Transverse colon (tissue), 4 donors: Measurements from ENCODE around the gene TMEM202. TPM values are rescaled to one million over a fixed set of nuclear protein-coding genes. Genes with fewer than 3 reads are reported as not detected.
"Not testable (repeated sequence)": the region's sequence is repeated elsewhere in the genome, so short reads cannot be mapped to it uniquely, and the experiment has no call there.

ENCODE experiments used
- DNase-seq: peaks from one replicate; pipeline ENCODE4 v3.0.0-alpha.2; 2019
- H3K27ac ChIP-seq, 4 donors: fragments of 200-600 bp; sonication (generic); 2 replicates each; pipeline ENCODE4 v1.5.1; 2016 to 2018; ENCODE audit warnings: inconsistent platforms in 4 of 4
- H3K27me3 ChIP-seq: fragments of 200-600 bp; sonication (generic); 2 replicates; pipeline ENCODE4 v1.5.1; 2017; ENCODE audit warnings: inconsistent platforms
- H3K36me3 ChIP-seq, 4 donors: fragments of 200-600 bp; sonication (generic); 2 replicates each; pipeline ENCODE4 v1.5.1; 2017 to 2019; ENCODE audit warnings: inconsistent platforms in 4 of 4
- H3K4me1 ChIP-seq, 4 donors: fragments of 200-600 bp; sonication (generic); 2 replicates each; pipeline ENCODE4 v1.5.1; 2017 to 2020; ENCODE audit warnings: inconsistent platforms in 4 of 4
- H3K4me3 ChIP-seq, 4 donors: fragments of 200-600 bp; sonication (generic); 1 replicate in 1 of 4; 2 replicates in 3 of 4; pipeline versions ENCODE4 v1.5.1 to v1.6.1; 2017 to 2019; ENCODE audit warnings: inconsistent platforms in 4 of 4
- H3K9me3 ChIP-seq, 2 donors: fragments of 200-600 bp; sonication (generic); 2 replicates each; pipeline ENCODE4 v1.5.1; 2017 to 2019; ENCODE audit warnings: inconsistent platforms in 2 of 2
- EP300 ChIP-seq: sonication (generic); formaldehyde crosslinking; IDR thresholded peaks from one replicate; pipeline ENCODE4 v1.6.1; 2017; ENCODE audit warnings: antibody characterized with exemption, low read depth
- POLR2A ChIP-seq: fragments of 450-650 bp; IDR thresholded peaks from one replicate; pipeline ENCODE4 v1.6.1; 2016; ENCODE audit warnings: antibody characterized with exemption, mild to moderate bottlenecking, moderate library complexity
- POLR2AphosphoS5 ChIP-seq, 3 donors: sonication (generic); formaldehyde crosslinking; IDR thresholded peaks; one replicate each; pipeline ENCODE4 v1.6.1; 2016; ENCODE audit warnings: antibody characterized with exemption in 3 of 3
- WGBS, 2 donors: methylation state at CpG; one replicate each; pipeline ENCODE4 v1.1.5; 2018; ENCODE audit warnings: low coverage in 1 of 2; 5-methylcytosine and 5-hydroxymethylcytosine counted together
- in situ Hi-C, 4 donors: fragments of 200-750 bp; cut with MboI; loops; one replicate each; pipeline versions ENCODE4 v1.15.0 to v1.15.1; 2017; ENCODE audit warnings: low sequenced_read_pairs in 3 of 4, low pct_ligation_motif_present in 1 of 4, low pct_unique_long_range_greater_than_20kb in 1 of 4
- intact Hi-C: fragments of 100-400 bp; cut with DNase I; formaldehyde crosslinking; loops from one replicate; pipeline ENCODE4 v1.15.1; 2023; ENCODE audit warnings: low total_unique reads
- total RNA-seq, 4 donors: library from RNA; depleted of rRNA; stranded (reverse); fragments of >200 nt; gene quantifications; one replicate each; pipeline ENCODE4 v1.1.0, GENCODE V29; 2016
- TF ChIP-seq, protein P1 (sequence below), 5 experiments: fragments of 200-600 bp in 3 of 5; fragments of 450-650 bp in 2 of 5; sonication (generic) in 3 of 5; IDR thresholded peaks; 1 replicate in 2 of 5; 2 replicates in 3 of 5; pipeline ENCODE4 v1.5.1; 2016 to 2017; ENCODE audit warnings: antibody characterized with exemption in 5 of 5, inconsistent platforms in 3 of 5, mild to moderate bottlenecking in 2 of 5, moderate library complexity in 1 of 5

Gene TMEM202
- total RNA-seq, 4 donors from 2014 or later: not detected

DNA sequence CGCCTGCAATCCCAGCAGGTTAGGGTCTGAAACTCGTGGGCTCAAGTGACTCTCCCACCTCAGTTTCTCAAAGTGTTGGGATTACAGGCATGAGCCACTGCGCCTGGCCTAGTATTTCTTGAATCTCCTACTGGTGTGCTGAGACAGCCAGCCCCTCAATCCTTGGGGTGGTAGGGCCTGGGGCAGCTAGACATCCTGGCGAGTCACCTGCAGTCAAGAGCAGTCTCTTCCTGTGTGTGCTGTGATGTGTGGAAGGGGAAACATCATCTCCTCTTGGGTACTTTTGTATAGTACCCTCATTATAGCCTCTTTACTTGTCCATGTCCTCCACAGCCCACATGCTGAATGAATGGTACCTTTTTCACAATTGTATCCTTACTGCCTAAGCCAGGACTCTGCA lies 17.4 kb upstream of the TMEM202 start:
- Histone ChIP-seq H3K27ac (no peak overlapping the region), H3K27me3 (peaks cover 7% of the 10 kb centered on the region), H3K4me1 (peaks cover 7 to 12% (median 8%) of the 10 kb centered on the region in 4 donors), H3K36me3 (no peaks in the 10 kb centered on the region), H3K9me3 (no peaks in the 10 kb centered on the region), H3K4me3 (no peak overlapping the region)
- DNase-seq: no peak
- TF ChIP-seq, protein P1, sequence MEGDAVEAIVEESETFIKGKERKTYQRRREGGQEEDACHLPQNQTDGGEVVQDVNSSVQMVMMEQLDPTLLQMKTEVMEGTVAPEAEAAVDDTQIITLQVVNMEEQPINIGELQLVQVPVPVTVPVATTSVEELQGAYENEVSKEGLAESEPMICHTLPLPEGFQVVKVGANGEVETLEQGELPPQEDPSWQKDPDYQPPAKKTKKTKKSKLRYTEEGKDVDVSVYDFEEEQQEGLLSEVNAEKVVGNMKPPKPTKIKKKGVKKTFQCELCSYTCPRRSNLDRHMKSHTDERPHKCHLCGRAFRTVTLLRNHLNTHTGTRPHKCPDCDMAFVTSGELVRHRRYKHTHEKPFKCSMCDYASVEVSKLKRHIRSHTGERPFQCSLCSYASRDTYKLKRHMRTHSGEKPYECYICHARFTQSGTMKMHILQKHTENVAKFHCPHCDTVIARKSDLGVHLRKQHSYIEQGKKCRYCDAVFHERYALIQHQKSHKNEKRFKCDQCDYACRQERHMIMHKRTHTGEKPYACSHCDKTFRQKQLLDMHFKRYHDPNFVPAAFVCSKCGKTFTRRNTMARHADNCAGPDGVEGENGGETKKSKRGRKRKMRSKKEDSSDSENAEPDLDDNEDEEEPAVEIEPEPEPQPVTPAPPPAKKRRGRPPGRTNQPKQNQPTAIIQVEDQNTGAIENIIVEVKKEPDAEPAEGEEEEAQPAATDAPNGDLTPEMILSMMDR (IDR thresholded peaks at IDR 0.05): no peak
- TF ChIP-seq POLR2AphosphoS5 (IDR thresholded peaks at IDR 0.05) (no peak), EP300 (no peak), POLR2A (no peak)
- in situ Hi-C loops: no loop called here
- intact Hi-C loops: no loop called here
- WGBS, 2 donors: 83% methylated on average over 4 of the region's 4 CpGs; no CpG with 5 or more reads in 1 of the 2 donors

DNA sequence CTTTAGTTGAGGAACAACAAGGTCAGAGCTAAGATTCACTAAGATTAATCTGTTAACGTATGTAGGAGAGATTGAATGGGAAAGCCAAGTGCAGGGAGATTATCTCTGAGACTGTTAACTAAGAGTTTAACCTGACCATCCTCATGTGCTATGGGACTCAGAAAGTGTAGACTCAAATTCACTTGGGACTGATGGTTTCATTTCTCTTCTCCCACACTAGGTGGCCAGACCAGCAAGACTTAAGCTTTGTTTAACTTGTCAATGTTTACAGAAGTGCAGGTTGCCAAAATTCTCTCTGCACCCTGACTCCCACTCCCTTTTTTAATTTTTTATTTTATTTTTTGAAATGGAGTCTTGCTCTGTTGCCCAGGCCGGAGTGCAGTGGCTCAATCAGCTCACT lies 16.0 kb upstream of the TMEM202 start:
- WGBS, 2 donors: 70 to 92% methylated on average over 2 of the region's 2 CpGs
- H3K36me3 ChIP-seq: no peaks in the 10 kb centered on the region
- H3K9me3 ChIP-seq: no peaks in the 10 kb centered on the region
- H3K4me1 ChIP-seq: peaks cover 0 to 4% (median under 1%) of the 10 kb centered on the region in 4 donors
- in situ Hi-C loops (no loop called here), intact Hi-C loops (no loop called here)
- TF ChIP-seq POLR2A (no peak), EP300 (no peak), POLR2AphosphoS5 (IDR thresholded peaks at IDR 0.05) (no peak)
- TF ChIP-seq, protein P1 (IDR thresholded peaks at IDR 0.05): peak in 1 of 5 experiments; percentile 16
- H3K27me3 ChIP-seq: peaks cover 7% of the 10 kb centered on the region
- no peak overlapping the region for H3K4me3 ChIP-seq
- no peak overlapping the region for H3K27ac ChIP-seq
- DNase-seq: no peak

DNA sequence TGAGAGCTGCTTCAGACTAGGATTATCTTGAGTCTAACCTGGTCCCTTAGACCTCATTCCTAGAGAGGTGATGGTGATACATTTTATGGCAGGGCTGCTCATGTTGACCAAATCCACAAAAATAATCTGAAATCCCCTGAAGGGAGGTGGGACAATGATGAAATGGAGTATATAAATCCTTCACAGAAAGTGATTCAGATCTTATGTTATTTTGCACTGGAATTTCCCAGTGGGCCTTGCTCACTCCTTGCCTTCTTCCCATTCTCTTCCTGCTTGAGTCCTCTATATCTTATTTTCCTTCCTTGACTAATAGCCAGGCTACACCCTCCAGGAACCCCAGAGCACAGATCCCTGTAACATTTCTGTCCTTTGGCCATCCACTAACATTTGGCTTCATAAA lies 10.4 kb upstream of the TMEM202 start:
- intact Hi-C loops (no loop called here), in situ Hi-C loops (no loop called here)
- no peak overlapping the region for H3K4me3 ChIP-seq
- H3K9me3 ChIP-seq: no peaks in the 10 kb centered on the region
- no peaks in the 10 kb centered on the region for H3K4me1 ChIP-seq
- H3K27ac ChIP-seq: no peak overlapping the region
- DNase-seq: no peak
- TF ChIP-seq, protein P1 (IDR thresholded peaks at IDR 0.05): no peak
- TF ChIP-seq POLR2AphosphoS5 (IDR thresholded peaks at IDR 0.05) (no peak), POLR2A (no peak), EP300 (no peak)
- no peaks in the 10 kb centered on the region for H3K36me3 ChIP-seq
- peaks cover 10% of the 10 kb centered on the region for H3K27me3 ChIP-seq

DNA sequence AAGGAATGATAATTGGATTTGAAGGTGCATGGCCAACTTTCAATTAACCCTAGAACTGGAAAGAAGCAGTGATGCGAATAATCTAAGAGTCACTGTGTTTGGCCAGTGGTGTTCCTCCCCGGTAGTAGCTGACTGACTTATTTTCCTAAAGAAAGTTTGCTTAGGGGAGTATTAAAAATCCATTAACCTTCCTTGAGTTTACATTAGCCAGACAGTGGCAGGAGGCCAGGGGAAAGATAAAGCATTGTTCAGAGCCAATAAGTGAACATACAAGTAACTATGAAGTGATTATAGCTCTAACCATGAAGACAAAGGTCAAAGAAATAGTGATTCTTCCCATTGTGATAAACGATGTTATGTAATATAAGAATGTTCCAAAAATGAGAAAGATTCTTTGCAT lies 8.9 kb upstream of the TMEM202 start:
- WGBS, 2 donors: 21 to 47% methylated on average over 3 of the region's 3 CpGs
- Histone ChIP-seq H3K4me1 (no peaks in the 10 kb centered on the region), H3K27ac (no peak overlapping the region), H3K4me3 (no peak overlapping the region), H3K27me3 (peaks cover 9% of the 10 kb centered on the region), H3K9me3 (no peaks in the 10 kb centered on the region), H3K36me3 (no peaks in the 10 kb centered on the region)
- TF ChIP-seq, protein P1 (IDR thresholded peaks at IDR 0.05): no peak
- TF ChIP-seq POLR2A (no peak), POLR2AphosphoS5 (IDR thresholded peaks at IDR 0.05) (no peak), EP300 (no peak)
- in situ Hi-C loops: no loop called here
- no peak for DNase-seq
- intact Hi-C loops: no loop called here

DNA sequence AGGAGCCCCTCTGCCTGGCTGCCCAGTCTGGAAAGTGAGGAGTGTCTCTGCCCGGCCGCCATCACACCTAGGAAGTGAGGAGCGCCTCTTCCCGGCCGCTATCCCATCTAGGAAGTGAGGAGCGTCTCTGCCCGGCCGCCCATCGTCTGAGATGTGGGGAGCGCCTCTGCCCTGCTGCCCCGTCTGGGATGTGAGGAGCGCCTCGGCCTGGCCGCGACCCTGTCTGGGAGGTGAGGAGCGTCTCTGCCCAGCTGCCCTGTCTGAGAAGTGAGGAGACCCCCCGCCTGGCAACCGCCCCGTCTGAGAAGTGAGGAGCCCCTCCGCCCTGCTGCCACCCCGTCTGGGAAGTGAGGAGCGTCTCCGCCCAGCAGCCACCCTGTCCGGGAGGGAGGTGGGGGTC lies 1.8 kb upstream of the TMEM202 start:
- in situ Hi-C loops, H3K4me3 ChIP-seq, H3K27ac ChIP-seq, H3K4me1 ChIP-seq, H3K9me3 ChIP-seq, DNase-seq, intact Hi-C loops, H3K27me3 ChIP-seq, H3K36me3 ChIP-seq: not testable (repeated sequence)
- WGBS, 2 donors: no CpG with 5 or more reads among the region's 24 CpGs
